ENCODE data around the gene PTMA. TPM values are rescaled to one million over a fixed set of nuclear protein-coding genes. Genes with fewer than 3 reads are reported as not detected.

PTMA gene
- total RNA-seq, 2 experiments from 2014 or later, result 2,780 to 3,053 TPM

GRCh38 chr2:231716666-231717280, 8.4 kb downstream of the PTMA start:
- H3K4me3 ChIP-seq (ENCODE audit: low read depth, low read length, poor library complexity, severe bottlenecking), result no peak overlapping the region
- H4K20me1 ChIP-seq (ENCODE audit: insufficient read depth, low read length), result peaks cover 6% of the 10 kb centered on the region; the same call in 1 of the 2 replicates
- H3K36me3 ChIP-seq (ENCODE audit: insufficient read depth, low read length), result peaks cover 37% of the 10 kb centered on the region
- POLR2A ChIA-PET, result interaction anchor here (0.6 to 3.2 kb wide), 9 partner anchors 9 to 441 kb away, joined by 3 to 12 read pairs (median 4); partner anchors contain the start of gene PTMA
- H3K9me3 ChIP-seq (ENCODE audit: low read length), result no peaks in the 10 kb centered on the region
- CTCF ChIA-PET (ENCODE audit: unreplicated experiment), result interaction anchor here (0.9 to 4.5 kb wide), 3 partner anchors 10 to 103 kb away, joined by 3 to 49 read pairs (median 4); no protein-coding TSS in a partner anchor
- H2AFZ ChIP-seq (ENCODE audit: low read length), result no peak overlapping the region
- H3K27ac ChIP-seq (ENCODE audit: low read depth, low read length, poor library complexity, severe bottlenecking), result peak overlapping the region; percentile 95
- H3K4me1 ChIP-seq (ENCODE audit: insufficient read depth, low read length, poor library complexity, severe bottlenecking), result peaks cover 75% of the 10 kb centered on the region
- no TSS peak for BruUV-seq (replicated peaks)
- intact Hi-C loops (cut with micrococcal nuclease; ENCODE audit: unreplicated experiment), result loop anchor here (5.0 to 10.0 kb wide), 3 partner anchors 154 to 252 kb away; partner anchors contain the start of gene NCL
- DNase-seq (ENCODE audit: low spot score), result peak; percentile 20
- H3K9me2 ChIP-seq (ENCODE audit: insufficient read depth, low read length), result no peaks in the 10 kb centered on the region
- H3K79me2 ChIP-seq (ENCODE audit: insufficient read depth, low read depth, low read length), result peaks cover 13% of the 10 kb centered on the region
- no peak overlapping the region for H3K4me2 ChIP-seq (ENCODE audit: low read length)
- TF ChIP-seq EZH2phosphoT487 (IDR thresholded peaks at IDR 0.05; ENCODE audit: borderline replicate concordance, low read depth, low read length), result no peak
- TF ChIP-seq, protein P1, sequence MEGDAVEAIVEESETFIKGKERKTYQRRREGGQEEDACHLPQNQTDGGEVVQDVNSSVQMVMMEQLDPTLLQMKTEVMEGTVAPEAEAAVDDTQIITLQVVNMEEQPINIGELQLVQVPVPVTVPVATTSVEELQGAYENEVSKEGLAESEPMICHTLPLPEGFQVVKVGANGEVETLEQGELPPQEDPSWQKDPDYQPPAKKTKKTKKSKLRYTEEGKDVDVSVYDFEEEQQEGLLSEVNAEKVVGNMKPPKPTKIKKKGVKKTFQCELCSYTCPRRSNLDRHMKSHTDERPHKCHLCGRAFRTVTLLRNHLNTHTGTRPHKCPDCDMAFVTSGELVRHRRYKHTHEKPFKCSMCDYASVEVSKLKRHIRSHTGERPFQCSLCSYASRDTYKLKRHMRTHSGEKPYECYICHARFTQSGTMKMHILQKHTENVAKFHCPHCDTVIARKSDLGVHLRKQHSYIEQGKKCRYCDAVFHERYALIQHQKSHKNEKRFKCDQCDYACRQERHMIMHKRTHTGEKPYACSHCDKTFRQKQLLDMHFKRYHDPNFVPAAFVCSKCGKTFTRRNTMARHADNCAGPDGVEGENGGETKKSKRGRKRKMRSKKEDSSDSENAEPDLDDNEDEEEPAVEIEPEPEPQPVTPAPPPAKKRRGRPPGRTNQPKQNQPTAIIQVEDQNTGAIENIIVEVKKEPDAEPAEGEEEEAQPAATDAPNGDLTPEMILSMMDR (conservative IDR thresholded peaks at IDR 0.05; ENCODE audit: low read length), result no peak

GRCh38 chr2:231717281-231718171, 9.2 kb downstream of the PTMA start:
- Histone ChIP-seq H4K20me1 (ENCODE audit: insufficient read depth, low read length) (no peaks in the 10 kb centered on the region), H3K4me1 (ENCODE audit: insufficient read depth, low read length, poor library complexity, severe bottlenecking) (peaks cover 68% of the 10 kb centered on the region), H3K9me2 (ENCODE audit: insufficient read depth, low read length) (no peaks in the 10 kb centered on the region), H3K4me3 (ENCODE audit: low read depth, low read length, poor library complexity, severe bottlenecking) (peak overlapping the region; percentile 66), H3K27ac (ENCODE audit: low read depth, low read length, poor library complexity, severe bottlenecking) (peak overlapping the region; percentile 95), H3K4me2 (ENCODE audit: low read length) (peak overlapping the region; percentile 84), H2AFZ (ENCODE audit: low read length) (no peak overlapping the region), H3K36me3 (ENCODE audit: insufficient read depth, low read length) (peaks cover 30% of the 10 kb centered on the region), H3K79me2 (ENCODE audit: insufficient read depth, low read depth, low read length) (peaks cover 6% of the 10 kb centered on the region), H3K9me3 (ENCODE audit: low read length) (no peaks in the 10 kb centered on the region)
- intact Hi-C loops (cut with micrococcal nuclease; ENCODE audit: unreplicated experiment), result loop anchor here (5.0 to 10.0 kb wide), 3 partner anchors 155 to 253 kb away; partner anchors contain the start of gene NCL
- ChIA-PET POLR2A (interaction anchor here (0.6 to 1.7 kb wide), 8 partner anchors 9 to 442 kb away, joined by 3 to 7 read pairs (median 4); partner anchors contain the start of gene PTMA), CTCF (ENCODE audit: unreplicated experiment) (interaction anchor here (0.9 to 4.5 kb wide), 3 partner anchors 11 to 103 kb away, joined by 3 to 49 read pairs (median 4); no protein-coding TSS in a partner anchor)
- TF ChIP-seq EZH2phosphoT487 (IDR thresholded peaks at IDR 0.05; ENCODE audit: borderline replicate concordance, low read depth, low read length), result no peak
- TF ChIP-seq, protein P1 (conservative IDR thresholded peaks at IDR 0.05; ENCODE audit: low read length), result no peak
- BruUV-seq (replicated peaks), result no TSS peak
- DNase-seq (ENCODE audit: low spot score), result peak; percentile 96
